BJ (cell line): ENCODE measurements around the gene HSD11B1. TPM values are rescaled to one million over a fixed set of nuclear protein-coding genes. Genes with fewer than 3 reads are reported as not detected.

Experiments
- CTCF ChIA-PET: fragments of 350-600 bp; formaldehyde crosslinking; extraction: SDS; loops from one replicate; lab custom pipeline; 2021; ENCODE audit warnings: antibody characterized with exemption, inconsistent platforms; lab: Yijun Ruan, JAX
- POLR2A ChIA-PET: fragments of 300-600 bp; sonication (Branson Sonifier 250); formaldehyde crosslinking; extraction: SDS; loops from one replicate; lab custom pipeline; 2021; ENCODE audit warnings: antibody characterized with exemption; lab: Charles Lee
- DNase-seq: peaks from one replicate; pipeline ENCODE4 v3.0.0-alpha.2; 2011; ENCODE audit warnings: low read depth
- H3K27me3 ChIP-seq: 2 replicates; pipeline ENCODE4 v1.6.0; 2011; ENCODE audit warnings: low read length; ENCODE audit not compliant: control insufficient read depth, insufficient read depth
- H3K36me3 ChIP-seq: 2 replicates; pipeline ENCODE4 v1.5.1; 2011; ENCODE audit warnings: low read length; ENCODE audit not compliant: control insufficient read depth, insufficient read depth
- H3K4me3 ChIP-seq: 2 replicates; pipeline ENCODE4 v1.5.1; 2011; ENCODE audit warnings: low read depth, mild to moderate bottlenecking, control low read depth, low read length
- CTCF ChIP-seq: IDR thresholded peaks from 2 replicates; pipeline ENCODE4 v1.5.1; 2011; ENCODE audit warnings: low read depth, mild to moderate bottlenecking, control low read depth, inconsistent platforms, low read length, moderate library complexity; ENCODE audit not compliant: insufficient read depth
- polyA plus RNA-seq: library from polyadenylated mRNA; depleted of rRNA; stranded (reverse); fragments of >200 nt; gene quantifications from 2 replicates; pipeline ENCODE4 v1.2.3, GENCODE V29; 2011

Gene HSD11B1
- polyA plus RNA-seq, 1 experiment, result 0.15 TPM

- POLR2A ChIA-PET, result no interaction called here
- Histone ChIP-seq H3K36me3 (no peaks in the 10 kb centered on the region), H3K4me3 (no peak overlapping the region), H3K27me3 (peaks cover 14% of the 10 kb centered on the region)
- CTCF ChIA-PET, result interaction anchor here (0.9 kb wide), 1 partner anchor 11 kb away, joined by 3 read pairs; no protein-coding TSS in a partner anchor
- no peak for DNase-seq
- TF ChIP-seq CTCF, result no peak
These were observed 25.6 kb upstream of the HSD11B1 start for GRCh38 chr1:209678981-209679539.

DNA sequence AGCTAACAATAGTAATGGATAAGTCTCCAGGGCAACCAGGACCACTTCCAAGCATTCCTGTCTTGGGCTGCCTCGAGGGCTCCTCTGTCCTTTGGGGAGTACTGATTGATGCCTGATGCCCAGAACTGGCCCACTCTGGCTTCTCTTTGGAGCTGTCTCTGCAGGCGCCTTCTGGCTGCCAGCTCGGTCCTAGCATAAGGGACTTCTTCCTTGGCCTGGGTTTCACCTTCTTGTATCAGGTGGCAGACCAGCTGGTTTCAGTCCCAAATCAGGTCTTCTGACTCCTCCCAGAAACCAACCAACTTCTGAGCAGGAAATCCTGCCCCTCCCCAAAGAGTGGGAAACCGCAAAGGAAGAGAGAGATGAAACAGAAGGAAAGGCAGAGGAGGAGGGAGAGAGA lies 18.8 kb upstream of the HSD11B1 start:
- H3K4me3 ChIP-seq, result no peak overlapping the region
- DNase-seq, result no peak
- H3K27me3 ChIP-seq, result peaks cover 6% of the 10 kb centered on the region; the same call in 1 of the 2 replicates
- H3K36me3 ChIP-seq, result no peaks in the 10 kb centered on the region
- ChIA-PET POLR2A (no interaction called here), CTCF (no interaction called here)
- TF ChIP-seq CTCF, result no peak

- no peak for TF ChIP-seq CTCF
- ChIA-PET POLR2A (no interaction called here), CTCF (no interaction called here)
- Histone ChIP-seq H3K27me3 (peaks cover 4% of the 10 kb centered on the region; the same call in 1 of the 2 replicates), H3K36me3 (no peaks in the 10 kb centered on the region), H3K4me3 (no peak overlapping the region)
- no peak for DNase-seq
These were observed 18.3 kb upstream of the HSD11B1 start for GRCh38 chr1:209686322-209686721.

DNA sequence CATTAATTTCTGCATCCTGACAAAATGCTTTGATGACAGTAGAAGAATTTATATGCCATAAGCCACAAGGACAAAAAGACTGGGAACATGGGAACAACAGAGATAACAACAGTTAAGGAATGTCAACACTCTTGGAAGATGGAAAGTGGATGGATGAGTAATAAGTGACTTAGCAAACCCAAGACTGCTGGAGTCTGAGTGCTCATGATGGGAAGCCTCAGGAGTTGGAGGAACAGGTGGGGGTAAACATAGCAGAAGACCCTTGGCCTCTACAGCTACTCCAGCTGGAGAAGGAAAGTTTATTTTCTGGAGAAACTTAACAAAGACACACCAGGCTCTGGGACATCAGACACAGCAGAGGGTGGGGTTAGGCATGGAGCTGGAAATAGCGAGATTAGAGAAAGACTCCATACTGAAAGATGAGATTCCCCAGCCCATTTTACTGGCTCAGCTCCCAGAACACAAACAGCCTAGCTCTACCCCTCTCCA lies 15.9 kb upstream of the HSD11B1 start:
- Histone ChIP-seq H3K27me3 (peaks cover 3% of the 10 kb centered on the region; the same call in 1 of the 2 replicates), H3K36me3 (no peaks in the 10 kb centered on the region), H3K4me3 (no peak overlapping the region)
- CTCF ChIA-PET, result interaction anchor here (0.7 to 3.2 kb wide), 11 partner anchors 16 to 122 kb away, joined by 3 to 13 read pairs (median 4); partner anchors contain the start of genes CAMK1G and HSD11B1
- DNase-seq, result peak; percentile 7
- no peak for TF ChIP-seq CTCF
- POLR2A ChIA-PET, result interaction anchor here (0.6 kb wide), 1 partner anchor 220 kb away, joined by 3 read pairs; no protein-coding TSS in a partner anchor

DNA sequence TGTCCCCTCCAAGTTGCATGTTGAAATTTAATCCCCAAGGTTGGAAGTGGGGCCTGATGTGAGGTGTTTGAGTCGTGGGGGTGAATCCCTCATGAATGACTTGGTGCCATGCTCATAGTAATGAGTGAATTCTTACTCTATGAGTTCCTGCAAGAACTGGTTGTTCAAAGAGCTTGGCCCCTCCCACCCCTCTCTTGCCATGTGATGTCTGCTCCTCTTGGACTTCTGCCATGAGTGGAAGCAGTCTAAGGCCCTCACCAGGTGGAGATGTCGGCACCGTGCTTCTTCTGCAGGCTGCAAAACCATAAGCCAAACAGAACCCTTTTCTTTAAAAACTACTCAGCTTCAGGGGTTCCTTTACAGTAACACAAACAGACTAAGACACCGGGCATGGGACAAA lies 15.2 kb upstream of the HSD11B1 start:
- ChIA-PET CTCF (interaction anchor here (0.9 to 3.2 kb wide), 8 partner anchors 10 to 123 kb away, joined by 3 to 13 read pairs (median 6); no protein-coding TSS in a partner anchor), POLR2A (interaction anchor here (0.6 kb wide), 1 partner anchor 219 kb away, joined by 3 read pairs; no protein-coding TSS in a partner anchor)
- DNase-seq, result no peak
- H3K27me3 ChIP-seq, result peaks cover 3% of the 10 kb centered on the region; the same call in 1 of the 2 replicates
- TF ChIP-seq CTCF, result no peak
- no peaks in the 10 kb centered on the region for H3K36me3 ChIP-seq
- H3K4me3 ChIP-seq, result no peak overlapping the region
